Stomach (tissue), 4 donors: ENCODE data around the gene TRAM2.

Experiments used
- CTCF ChIP-seq, 7 experiments: fragments of 450-650 bp in 4 of 7; fragments of 200-600 bp in 3 of 7; sonication (generic) in 3 of 7; IDR thresholded peaks; one replicate each; pipeline ENCODE4 v1.5.1; 2016 to 2019; ENCODE audit warnings: antibody characterized with exemption in 7 of 7, control low read depth in 2 of 7, mild to moderate bottlenecking in 1 of 7
- POLR2AphosphoS5 ChIP-seq, 3 donors: sonication (generic); formaldehyde crosslinking; IDR thresholded peaks; one replicate each; pipeline ENCODE4 v1.6.1; 2016; ENCODE audit warnings: antibody characterized with exemption in 3 of 3

- TF ChIP-seq CTCF (IDR thresholded peaks at IDR 0.05) (no peak), POLR2AphosphoS5 (IDR thresholded peaks at IDR 0.05) (no peak)
Measured at GRCh38 chr6:52509281-52510212, 67.3 kb downstream of the TRAM2 start.
